NCI-H526 (cell line): Measurements from ENCODE around the gene IL1RN.
A peak's percentile ranks its signal among the peaks of the same experiment; 100 is the strongest.

Experiments used
- DNase-seq, 2 experiments: peaks; one replicate each; lab custom pipeline; 2025; lab: John Stamatoyannopoulos, UW

IL1RN gene

DNA sequence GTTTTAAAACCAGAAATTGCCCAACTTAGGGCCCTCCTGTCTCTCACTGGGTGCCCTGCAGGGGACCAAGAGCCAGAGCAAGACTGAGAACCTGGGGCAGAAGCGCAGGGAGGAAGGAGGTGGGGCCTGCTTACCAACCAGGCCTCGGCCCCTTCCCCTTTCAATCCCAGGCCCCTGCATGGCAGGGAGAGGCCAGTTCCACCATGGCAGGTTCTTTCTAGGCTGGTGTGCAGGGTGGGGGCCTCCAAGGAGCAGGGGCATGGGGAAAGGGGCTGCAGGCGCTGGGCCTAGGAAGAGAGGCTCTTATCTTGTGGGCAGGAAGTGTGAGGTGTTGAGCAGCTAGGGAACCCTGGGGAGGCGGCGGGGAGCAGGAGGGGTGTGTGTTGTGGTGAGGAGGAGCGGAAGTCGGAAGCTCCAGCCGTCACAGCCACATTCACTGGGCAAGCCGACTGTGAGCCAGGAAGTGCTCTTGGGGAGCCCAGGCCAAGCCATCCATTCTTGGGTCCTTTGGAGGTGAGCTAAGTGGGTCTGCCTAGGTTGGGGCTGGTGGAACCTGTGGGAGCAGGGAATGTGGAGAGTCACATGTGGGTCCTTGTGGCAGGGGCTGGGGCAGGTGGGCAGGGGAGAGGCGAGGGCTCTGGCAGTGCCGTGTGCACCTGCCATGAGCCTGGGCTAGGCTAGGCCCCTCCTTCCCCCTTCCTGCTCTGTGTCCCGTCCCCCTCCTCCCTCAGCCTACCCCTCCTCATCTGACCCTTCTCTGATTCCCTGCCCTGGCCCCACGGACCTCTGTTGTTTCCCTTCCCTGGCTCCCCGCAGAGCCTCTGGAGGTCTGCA is 46.4 kb downstream of the IL1RN start, which contains the start of gene PSD4:
TSS of gene PSD4 (plus strand) at position 430 of the 834 bp plus-strand sequence. CDS start 8,486 bp downstream, outside the sequence.
- no peak for DNase-seq

DNA sequence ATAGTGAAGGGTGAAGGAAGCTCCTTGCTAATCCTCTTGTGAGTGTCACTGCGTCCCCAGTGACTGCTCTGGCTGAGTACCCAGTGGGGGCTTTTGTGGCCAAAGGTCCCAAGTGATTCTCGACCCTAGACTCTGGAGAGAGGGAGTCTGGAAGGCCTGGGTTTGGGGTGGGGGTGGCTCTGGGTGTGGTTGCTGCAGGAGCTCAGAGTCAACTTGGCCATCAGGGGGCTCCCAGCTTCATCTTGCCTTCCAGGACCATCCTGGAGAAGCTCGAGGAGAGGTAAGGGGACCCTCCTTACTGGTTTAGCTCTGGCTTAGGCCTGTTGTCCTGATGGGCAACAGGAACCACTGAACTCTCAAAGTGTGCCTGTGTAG is 47.0 kb downstream of the IL1RN start:
- no peak for DNase-seq

DNA sequence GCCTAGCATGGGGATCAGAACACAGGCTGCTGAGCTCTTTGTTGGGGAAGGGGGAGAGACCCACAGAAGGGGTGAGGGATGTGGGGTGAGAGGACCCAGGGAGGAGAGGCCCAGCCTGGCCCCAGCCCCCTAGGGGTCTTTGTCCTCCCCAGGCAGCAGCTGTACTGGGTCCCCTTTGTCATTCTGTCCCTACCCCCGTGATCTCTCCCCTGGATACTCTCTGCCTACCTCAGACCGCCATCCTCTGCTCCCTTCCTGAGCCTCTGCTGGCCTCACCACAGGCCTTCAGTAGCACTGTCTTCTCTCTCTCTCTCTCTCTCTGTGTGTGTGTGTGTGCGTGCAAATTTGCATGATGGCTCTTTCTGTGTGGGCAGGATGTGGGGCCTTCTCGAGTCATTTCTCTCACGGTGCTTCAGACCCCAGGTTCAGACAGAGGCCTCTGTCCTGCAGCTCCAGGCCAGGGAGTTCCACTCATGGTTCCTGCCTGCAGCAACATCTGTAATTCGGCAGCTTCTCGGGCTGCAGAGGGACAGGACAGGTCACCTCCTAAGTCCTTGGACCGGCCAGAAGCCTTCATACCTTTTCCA is 47.7 kb downstream of the IL1RN start:
- DNase-seq, result peak; percentile 45 to 79

DNA sequence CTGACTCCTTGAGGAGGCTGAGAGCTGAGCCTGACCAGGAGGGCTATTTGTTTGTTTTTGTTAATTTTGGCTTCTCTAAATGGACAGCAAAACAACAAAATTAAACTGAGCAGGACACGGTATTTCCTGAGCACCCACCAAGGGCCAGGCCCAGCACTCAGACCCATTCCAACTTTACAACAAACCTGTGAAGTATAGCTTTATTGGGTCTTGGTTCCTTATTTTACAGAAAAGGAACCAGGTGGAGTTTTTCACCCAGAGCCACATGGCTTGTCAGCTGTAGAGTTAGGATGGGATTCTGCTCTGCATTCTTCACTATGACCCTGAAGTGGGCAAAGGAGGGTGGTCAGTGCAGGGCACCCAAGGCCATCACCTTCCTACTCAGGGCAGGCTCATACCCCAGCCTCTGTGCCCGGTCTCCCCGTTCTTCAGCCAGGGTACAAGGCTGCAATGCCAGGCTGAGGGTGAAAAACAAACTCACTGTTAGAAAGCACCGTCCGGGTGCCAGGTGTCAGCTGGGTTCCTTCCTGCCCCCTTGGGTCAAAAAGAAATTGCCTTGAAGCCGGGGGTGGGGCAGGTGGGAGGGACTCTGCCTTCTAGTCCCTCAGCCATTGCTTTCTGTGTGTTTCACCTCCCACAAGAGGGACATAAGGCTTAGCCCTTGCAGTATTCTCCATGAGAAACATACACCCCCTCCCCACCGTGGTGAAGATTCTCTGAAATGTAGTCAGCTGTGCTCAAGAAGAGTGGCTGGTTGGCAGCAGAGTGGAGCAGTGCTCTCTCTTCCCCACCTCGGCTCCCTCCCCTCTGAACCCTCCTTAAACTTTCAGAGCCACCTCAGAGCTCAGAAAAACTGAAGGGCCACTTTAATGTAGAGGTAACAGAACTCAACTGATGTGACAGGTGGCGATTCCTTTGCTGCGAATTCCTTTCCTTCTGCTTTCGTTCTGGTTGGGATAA is 48.6 kb downstream of the IL1RN start:
- DNase-seq, result no peak

DNA sequence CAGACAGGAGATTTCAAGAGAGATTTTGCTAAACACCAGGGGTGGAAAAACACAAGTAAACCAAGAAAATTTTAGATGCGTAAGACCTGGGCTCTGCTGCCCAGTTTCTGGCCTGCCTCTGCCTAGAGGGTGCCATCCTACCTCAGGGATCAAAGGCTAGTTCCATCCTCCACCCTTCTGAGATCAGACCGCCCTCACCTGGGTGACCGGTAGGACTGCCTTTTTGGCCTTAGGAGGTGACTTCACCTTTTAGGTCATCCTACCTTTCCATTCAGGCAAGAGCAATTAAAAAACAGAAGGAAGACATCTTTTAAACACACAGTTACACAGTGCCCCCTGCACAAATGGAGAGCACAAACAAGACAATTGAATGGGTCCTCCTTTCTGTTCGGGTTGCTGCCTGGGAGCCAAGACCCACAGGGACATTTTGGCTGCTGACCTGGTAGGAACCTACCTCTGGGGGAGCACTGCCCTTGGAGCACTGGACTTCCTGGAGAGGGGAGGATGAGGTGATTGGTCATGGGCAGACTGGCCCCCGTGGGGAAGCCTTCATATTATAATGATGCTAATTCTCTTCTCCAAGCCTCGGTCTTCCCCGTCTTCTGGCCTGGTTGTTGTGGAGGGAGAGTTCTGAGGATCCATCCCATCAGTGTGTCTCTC is 49.4 kb downstream of the IL1RN start:
- DNase-seq, result no peak

DNA sequence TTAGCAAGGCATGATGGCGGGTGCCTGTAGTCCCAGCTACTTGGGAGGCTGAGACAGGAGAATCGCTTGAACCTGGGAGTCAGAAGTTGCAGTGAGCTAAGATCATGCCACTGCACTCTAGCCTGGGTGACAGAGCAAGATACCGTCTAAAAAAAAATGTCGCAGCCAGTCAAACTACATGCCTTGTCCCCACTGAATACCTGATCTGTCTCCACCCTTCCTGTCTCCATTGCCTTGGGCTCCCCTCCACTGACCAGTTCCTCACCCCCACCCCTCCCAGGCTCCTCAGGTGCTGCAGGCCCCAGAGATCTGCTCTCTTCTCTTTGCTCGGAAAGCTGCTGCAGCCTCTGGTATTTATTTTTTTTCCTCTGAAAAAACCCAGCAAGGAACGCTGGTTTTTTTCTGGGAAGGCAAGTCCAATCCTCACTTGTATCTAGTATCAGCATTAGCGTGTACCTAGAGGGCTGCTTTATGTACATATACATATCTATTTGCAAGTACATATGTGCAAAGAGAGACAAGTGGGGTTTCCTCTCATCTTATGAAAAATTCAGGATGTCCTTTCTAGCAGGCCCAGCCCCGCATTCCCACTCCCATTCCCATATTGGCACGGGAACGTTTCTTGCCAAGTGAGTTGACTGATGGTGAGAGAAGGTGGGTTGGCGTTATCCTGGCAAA is 50.8 kb downstream of the IL1RN start:
- DNase-seq, result no peak

DNA sequence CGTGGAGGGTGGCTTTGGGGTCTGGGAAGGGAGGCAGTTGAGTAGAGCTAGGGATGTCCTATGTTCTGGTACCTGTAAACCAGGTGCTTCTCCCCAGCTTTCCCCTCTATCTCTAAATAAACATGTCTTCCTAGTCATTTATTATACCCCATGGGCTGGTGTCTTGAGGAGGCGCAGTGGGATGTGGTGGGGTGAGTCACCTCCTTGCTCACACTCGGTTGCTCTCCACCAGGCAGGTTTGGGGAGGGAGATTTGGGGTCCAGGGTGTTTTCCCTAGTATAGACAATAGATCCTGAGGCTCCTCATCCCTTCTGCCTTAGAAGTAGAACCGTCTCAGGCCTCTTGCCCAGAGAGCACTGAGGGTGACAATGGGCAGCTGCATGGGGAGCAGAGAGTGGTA is 51.5 kb downstream of the IL1RN start:
- DNase-seq, result no peak

DNA sequence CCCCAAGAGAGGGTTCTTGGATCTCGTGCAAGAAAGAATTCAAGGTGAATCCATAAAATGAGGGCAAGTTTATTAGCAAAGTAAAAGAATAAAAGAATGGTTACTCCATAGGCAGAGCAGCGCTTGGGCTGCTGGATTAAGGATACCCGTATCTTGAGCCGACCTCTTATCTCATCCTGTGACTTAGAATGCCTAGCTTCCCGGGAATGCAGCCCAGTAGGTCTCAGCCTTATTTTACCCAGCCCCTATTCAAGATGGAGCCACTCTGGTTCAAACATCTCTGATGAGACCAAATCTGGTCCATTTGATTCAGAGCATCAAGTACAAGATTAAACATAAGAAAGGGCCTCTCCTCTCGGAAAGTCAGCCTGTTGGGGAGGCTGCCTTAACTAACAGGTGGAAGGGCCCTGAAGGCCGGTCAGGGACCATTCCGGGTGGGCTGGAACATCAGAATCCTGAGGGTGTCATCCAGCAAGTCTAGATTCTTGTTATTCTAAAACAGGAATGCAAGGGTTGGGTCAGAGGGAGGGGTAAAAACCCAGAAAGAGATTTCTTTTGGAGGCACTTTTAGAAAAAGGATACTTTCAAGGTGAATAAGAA is 52.1 kb downstream of the IL1RN start:
- DNase-seq, result no peak

DNA sequence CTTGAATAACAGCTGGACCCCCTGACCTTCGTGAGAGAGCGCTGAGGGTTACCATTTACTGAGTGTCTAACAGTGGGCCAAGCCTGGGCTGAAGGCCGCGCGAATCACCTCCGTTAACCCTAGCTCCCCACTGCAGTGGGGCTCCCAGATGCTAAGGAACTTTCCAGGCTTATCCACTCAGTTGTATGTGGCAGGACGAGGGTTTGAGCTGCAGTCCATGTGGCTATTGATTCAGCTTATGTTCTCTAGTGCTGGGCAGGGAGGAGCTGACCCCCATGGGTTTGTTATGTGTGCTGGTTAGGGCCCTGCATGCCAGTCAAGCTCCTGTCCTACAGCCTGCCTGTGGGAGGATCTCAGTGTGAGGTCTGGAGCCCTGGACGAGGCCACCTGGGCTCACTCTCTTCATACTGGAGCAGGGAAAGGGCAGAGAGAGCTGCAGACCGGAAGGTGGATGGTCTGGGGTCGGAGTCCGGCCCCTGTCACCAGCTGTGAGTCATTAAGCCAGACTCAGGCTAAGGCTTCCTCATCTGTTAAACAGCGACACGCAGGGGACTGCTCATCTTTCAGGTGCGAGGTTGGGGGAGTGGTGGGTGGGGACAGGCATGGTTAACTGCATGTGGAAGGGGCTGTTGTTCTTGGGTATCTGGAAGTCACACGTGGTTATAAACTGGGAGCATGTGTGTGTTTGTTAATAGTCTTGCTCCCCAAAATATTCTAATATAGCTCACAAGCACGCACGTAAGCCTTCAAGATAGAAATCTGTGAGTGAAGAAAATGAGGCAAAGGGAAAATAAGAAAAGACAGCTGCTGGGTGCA is 52.9 kb downstream of the IL1RN start:
- DNase-seq, result no peak

DNA sequence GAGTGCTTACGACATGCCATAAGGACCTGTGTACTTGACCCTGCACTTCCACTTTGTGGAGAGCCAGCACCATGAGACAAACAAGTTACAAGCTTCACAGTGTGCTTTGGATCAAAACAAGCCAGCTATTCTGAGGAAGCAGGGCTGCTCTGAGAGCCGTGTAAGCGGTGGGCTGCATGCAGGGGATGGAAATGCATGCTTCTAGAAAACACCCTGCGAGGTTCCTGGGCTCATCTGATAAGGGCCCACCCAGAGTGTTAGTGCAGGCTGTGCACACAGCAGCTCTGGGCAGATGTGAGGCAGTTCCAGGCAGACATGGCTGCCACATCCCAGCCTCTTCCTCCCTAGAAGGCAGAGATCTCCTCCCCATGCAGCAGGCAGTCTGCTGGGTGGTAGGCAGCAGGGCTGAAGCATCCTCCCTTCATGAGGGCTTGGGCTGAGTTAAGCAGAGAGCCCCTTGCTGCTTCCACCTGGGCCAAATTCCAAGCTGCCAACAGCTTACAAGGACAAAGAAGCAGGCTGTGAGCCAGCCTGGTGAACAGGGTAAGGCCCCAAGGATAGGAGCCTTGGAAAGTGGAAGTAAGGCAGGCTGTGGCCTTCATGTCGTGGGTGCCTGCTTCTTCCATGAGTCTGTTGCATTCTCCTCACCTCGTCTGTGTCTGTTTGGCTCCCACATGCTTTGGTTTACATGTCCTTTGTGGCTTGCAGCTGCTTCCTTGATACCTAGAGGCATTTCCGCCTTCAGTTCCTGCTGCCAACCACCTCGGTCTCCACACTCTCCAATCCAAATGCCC is 54.1 kb downstream of the IL1RN start:
- no peak for DNase-seq

DNA sequence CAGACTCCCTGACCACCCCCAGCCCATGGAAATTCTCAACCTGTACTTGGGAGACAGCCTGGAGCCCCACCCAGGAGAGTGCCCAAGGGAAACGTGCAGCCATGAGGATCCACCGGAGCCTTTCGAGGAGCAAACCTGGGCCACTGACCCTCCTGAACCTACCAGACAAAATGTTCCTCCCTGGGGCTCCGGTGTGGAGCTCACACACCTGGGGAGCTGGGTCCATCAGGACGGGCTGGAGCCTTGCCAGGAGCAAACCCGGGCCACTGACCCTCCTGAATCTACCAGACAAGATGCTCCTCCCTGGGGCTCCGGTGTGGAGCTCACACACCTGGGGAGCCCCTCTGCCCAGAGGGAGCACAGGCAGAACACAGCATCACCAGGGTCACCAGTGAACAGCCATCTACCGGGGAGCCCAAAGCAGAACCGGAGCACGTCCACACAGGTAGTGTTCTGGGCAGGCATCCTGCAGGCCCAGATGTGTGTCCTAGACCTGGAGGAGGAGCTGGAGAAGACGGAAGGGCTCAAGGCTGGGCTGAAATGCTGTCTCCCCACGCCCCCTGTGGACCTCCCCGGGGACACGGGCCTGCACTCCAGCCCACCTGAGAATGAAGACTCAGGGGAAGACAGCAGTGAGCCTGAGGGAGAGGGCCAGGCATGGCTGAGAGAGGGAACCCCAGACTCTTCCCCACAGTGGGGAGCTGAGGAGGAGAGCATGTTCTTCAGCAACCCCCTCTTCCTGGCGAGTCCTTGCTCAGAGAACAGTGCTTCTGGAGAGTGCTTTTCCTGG is 55.3 kb downstream of the IL1RN start:
- DNase-seq, result no peak

DNA sequence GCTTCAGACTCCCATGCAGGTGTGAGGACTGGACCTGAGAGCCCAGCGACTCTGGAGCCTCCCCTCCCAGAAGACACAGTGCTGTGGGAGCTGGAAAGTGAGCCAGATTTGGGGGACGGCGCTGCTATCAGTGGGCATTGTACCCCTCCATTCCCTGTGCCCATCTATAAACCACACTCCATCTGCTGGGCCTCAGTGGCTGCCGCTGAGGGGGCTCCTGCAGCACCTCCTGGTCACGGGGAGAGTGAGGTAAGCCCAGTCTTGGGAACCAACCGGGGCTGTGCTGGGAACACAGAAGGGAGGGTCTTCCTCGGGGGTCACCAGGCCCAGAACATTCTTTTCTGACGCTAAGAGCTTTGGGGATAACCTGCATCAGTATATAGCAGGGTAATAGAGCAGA is 55.9 kb downstream of the IL1RN start:
- no peak for DNase-seq
